ENCODE data around the gene MS4A5. TPM values are rescaled to one million over a fixed set of nuclear protein-coding genes. Genes with fewer than 3 reads are reported as not detected.
"Not testable (repeated sequence)": the region's sequence is repeated elsewhere in the genome, so short reads cannot be mapped to it uniquely, and the experiment has no call there.

MS4A5 gene
- total and polyA plus RNA-seq, 7 experiments from 2014 or later, result not detected

- CTCF ChIA-PET, result no interaction called here
- Histone ChIP-seq H3K27me3 (ENCODE audit: control insufficient read depth in 2 of 2, insufficient read depth in 2 of 2, low read length in 2 of 2) (no peaks in the 10 kb centered on the region), H3K27ac (ENCODE audit: low read depth, low read length) (no peak overlapping the region), H3K36me3 (ENCODE audit: control insufficient read depth in 2 of 3, insufficient read depth in 3 of 3, low read length in 3 of 3) (no peaks in the 10 kb centered on the region), H3K9me3 (ENCODE audit: control insufficient read depth in 2 of 3, low read length in 3 of 3) (no peaks in the 10 kb centered on the region), H3K4me1 (ENCODE audit: control insufficient read depth in 2 of 2, insufficient read depth in 2 of 2, low read length in 2 of 2) (peaks cover 6 to 10% of the 10 kb centered on the region in 2 donors), H3K4me3 (ENCODE audit: low read length) (peak overlapping the region; percentile 46)
- Mint-ChIP-seq H3K9me3 (peaks cover 0 to 9% (median 4%) of the 10 kb centered on the region in 11 donors), H3K4me1 (peaks cover 13 to 29% (median 19%) of the 10 kb centered on the region in 7 donors), H3K4me3 (peak overlapping the region in 5 of 10 donors; percentile 71 to 97 (median 90)), H3K27me3 (no peaks in the 10 kb centered on the region), H3K36me3 (peaks cover 0 to 2% (median 0%) of the 10 kb centered on the region in 5 donors), H3K27ac (peak overlapping the region in 6 of 9 donors; percentile 47 to 96 (median 89))
- DNase-seq (no peak), ATAC-seq (no peak)
- intact Hi-C loops (cut with micrococcal nuclease), result loop anchor here in 1 of 2 donors (5.0 kb wide), 1 partner anchor 55 kb away; no protein-coding TSS in a partner anchor
- POLR2A ChIA-PET, result no interaction called here
Measured at GRCh38 chr11:60447070-60447469, 17.7 kb downstream of the MS4A5 start.

- no peak for DNase-seq
- Histone ChIP-seq H3K27me3 (ENCODE audit: control insufficient read depth in 2 of 2, insufficient read depth in 2 of 2, low read length in 2 of 2) (no peaks in the 10 kb centered on the region), H3K4me3 (ENCODE audit: low read length) (no peak overlapping the region), H3K36me3 (ENCODE audit: control insufficient read depth in 2 of 3, insufficient read depth in 3 of 3, low read length in 3 of 3) (no peaks in the 10 kb centered on the region), H3K9me3 (ENCODE audit: control insufficient read depth in 2 of 3, low read length in 3 of 3) (no peaks in the 10 kb centered on the region), H3K27ac (ENCODE audit: low read depth, low read length) (no peak overlapping the region), H3K4me1 (ENCODE audit: control insufficient read depth in 2 of 2, insufficient read depth in 2 of 2, low read length in 2 of 2) (peaks cover 6 to 10% of the 10 kb centered on the region in 2 donors)
- ChIA-PET CTCF (no interaction called here), POLR2A (no interaction called here)
- Mint-ChIP-seq H3K4me1 (peaks cover 13 to 26% (median 19%) of the 10 kb centered on the region in 7 donors), H3K27me3 (no peaks in the 10 kb centered on the region), H3K36me3 (no peaks in the 10 kb centered on the region), H3K27ac (peak overlapping the region in 1 of 9 donors; percentile 32), H3K9me3 (peaks cover 0 to 11% (median 4%) of the 10 kb centered on the region in 11 donors), H3K4me3 (peak overlapping the region in 1 of 10 donors; percentile 12)
- no peak for ATAC-seq
- intact Hi-C loops (cut with micrococcal nuclease), result loop anchor here in 1 of 2 donors (5.0 kb wide), 1 partner anchor 54 kb away; no protein-coding TSS in a partner anchor
Measured at GRCh38 chr11:60447846-60448245, 18.5 kb downstream of the MS4A5 start.

- POLR2A ChIA-PET; DNase-seq; H3K36me3 Mint-ChIP-seq; H3K27ac ChIP-seq (ENCODE audit: low read depth, low read length); intact Hi-C loops (cut with micrococcal nuclease); ATAC-seq; H3K36me3 ChIP-seq (ENCODE audit: control insufficient read depth in 2 of 3, insufficient read depth in 3 of 3, low read length in 3 of 3); H3K27me3 Mint-ChIP-seq; H3K4me3 ChIP-seq (ENCODE audit: low read length); H3K27me3 ChIP-seq (ENCODE audit: control insufficient read depth in 2 of 2, insufficient read depth in 2 of 2, low read length in 2 of 2); H3K4me3 Mint-ChIP-seq; CTCF ChIA-PET; H3K27ac Mint-ChIP-seq; H3K9me3 ChIP-seq (ENCODE audit: control insufficient read depth in 2 of 3, low read length in 3 of 3): not testable (repeated sequence)
- H3K4me1 Mint-ChIP-seq, result peaks cover 7 to 17% (median 12%) of the 10 kb centered on the region in 7 donors
- H3K4me1 ChIP-seq (ENCODE audit: control insufficient read depth in 2 of 2, insufficient read depth in 2 of 2, low read length in 2 of 2), result peaks cover 5 to 15% of the 10 kb centered on the region in 2 donors
- H3K9me3 Mint-ChIP-seq, result peaks cover 0 to 11% (median 4%) of the 10 kb centered on the region in 11 donors
Measured at GRCh38 chr11:60451185-60451584, 21.8 kb downstream of the MS4A5 start.

- H3K36me3 Mint-ChIP-seq, result no peaks in the 10 kb centered on the region
- Histone ChIP-seq H3K4me3 (ENCODE audit: low read length) (no peak overlapping the region), H3K27ac (ENCODE audit: low read depth, low read length) (no peak overlapping the region), H3K27me3 (ENCODE audit: control insufficient read depth in 2 of 2, insufficient read depth in 2 of 2, low read length in 2 of 2) (no peaks in the 10 kb centered on the region), H3K4me1 (ENCODE audit: control insufficient read depth in 2 of 2, insufficient read depth in 2 of 2, low read length in 2 of 2) (peaks cover 0 to 10% of the 10 kb centered on the region in 2 donors), H3K9me3 (ENCODE audit: control insufficient read depth in 2 of 3, low read length in 3 of 3) (no peaks in the 10 kb centered on the region), H3K36me3 (ENCODE audit: control insufficient read depth in 2 of 3, insufficient read depth in 3 of 3, low read length in 3 of 3) (no peaks in the 10 kb centered on the region)
- ATAC-seq (no peak), DNase-seq (no peak)
- ChIA-PET CTCF (no interaction called here), POLR2A (no interaction called here)
- no peak overlapping the region for H3K4me3 Mint-ChIP-seq
- peaks cover 0 to 11% (median 4%) of the 10 kb centered on the region in 11 donors for H3K9me3 Mint-ChIP-seq
- peaks cover 0 to 5% (median 0%) of the 10 kb centered on the region in 7 donors for H3K4me1 Mint-ChIP-seq
- intact Hi-C loops (cut with micrococcal nuclease), result no loop called here
- peaks cover 3 to 25% (median 6%) of the 10 kb centered on the region in 5 donors for H3K27me3 Mint-ChIP-seq
- no peak overlapping the region for H3K27ac Mint-ChIP-seq
Measured at GRCh38 chr11:60454212-60454611, 24.8 kb downstream of the MS4A5 start.

- Mint-ChIP-seq H3K9me3 (peaks cover 0 to 2% (median 0%) of the 10 kb centered on the region in 11 donors), H3K4me1 (peaks cover 0 to 5% (median 0%) of the 10 kb centered on the region in 7 donors), H3K27ac (no peak within 1 kb of the TSS), H3K36me3 (no peaks in the 10 kb centered on the region), H3K4me3 (no peak within 1 kb of the TSS), H3K27me3 (peaks cover 3 to 28% (median 6%) of the 10 kb centered on the region in 5 donors)
- Histone ChIP-seq H3K4me3 (ENCODE audit: low read length) (no peak within 1 kb of the TSS), H3K36me3 (ENCODE audit: control insufficient read depth in 2 of 3, insufficient read depth in 3 of 3, low read length in 3 of 3) (no peaks in the 10 kb centered on the region), H3K27ac (ENCODE audit: low read depth, low read length) (no peak within 1 kb of the TSS), H3K27me3 (ENCODE audit: control insufficient read depth in 2 of 2, insufficient read depth in 2 of 2, low read length in 2 of 2) (no peaks in the 10 kb centered on the region), H3K9me3 (ENCODE audit: control insufficient read depth in 2 of 3, low read length in 3 of 3) (no peaks in the 10 kb centered on the region), H3K4me1 (ENCODE audit: control insufficient read depth in 2 of 2, insufficient read depth in 2 of 2, low read length in 2 of 2) (peaks cover 0 to 10% of the 10 kb centered on the region in 2 donors)
- ATAC-seq (peak; percentile 78), DNase-seq (no peak)
- ChIA-PET POLR2A (no interaction called here), CTCF (no interaction called here)
- intact Hi-C loops (cut with micrococcal nuclease), result no loop called here
Measured at GRCh38 chr11:60455531-60456042, 26.2 kb downstream of the MS4A5 start, which contains the start of gene MS4A1. TSS of gene MS4A1 (plus strand) at chr11:60455847. CDS start at chr11:60462375, 6,528 bp downstream.

- POLR2A ChIA-PET, result no interaction called here
Measured at GRCh38 chr11:60457576-60457975, 28.2 kb downstream of the MS4A5 start.

GRCh38 chr11:60459345-60459744, 30.0 kb downstream of the MS4A5 start:
- no peak overlapping the region for H3K4me3 Mint-ChIP-seq
- peaks cover 0 to 5% (median 0%) of the 10 kb centered on the region in 7 donors for H3K4me1 Mint-ChIP-seq
- peaks cover 0 to 2% (median 0%) of the 10 kb centered on the region in 11 donors for H3K9me3 Mint-ChIP-seq
- POLR2A ChIA-PET, result no interaction called here
- Histone ChIP-seq H3K36me3 (ENCODE audit: control insufficient read depth in 2 of 3, insufficient read depth in 3 of 3, low read length in 3 of 3) (no peaks in the 10 kb centered on the region), H3K4me3 (ENCODE audit: low read length) (no peak overlapping the region), H3K4me1 (ENCODE audit: control insufficient read depth in 2 of 2, insufficient read depth in 2 of 2, low read length in 2 of 2) (peaks cover 0 to 10% of the 10 kb centered on the region in 2 donors), H3K27ac (ENCODE audit: low read depth, low read length) (no peak overlapping the region), H3K27me3 (ENCODE audit: control insufficient read depth in 2 of 2, insufficient read depth in 2 of 2, low read length in 2 of 2) (no peaks in the 10 kb centered on the region), H3K9me3 (ENCODE audit: control insufficient read depth in 2 of 3, low read length in 3 of 3) (no peaks in the 10 kb centered on the region)
- CTCF ChIA-PET, result no interaction called here
- peaks cover 4 to 22% (median 10%) of the 10 kb centered on the region in 5 donors for H3K27me3 Mint-ChIP-seq
- H3K27ac Mint-ChIP-seq, result no peak overlapping the region
- ATAC-seq (no peak), DNase-seq (no peak)
- H3K36me3 Mint-ChIP-seq, result no peaks in the 10 kb centered on the region
- intact Hi-C loops (cut with micrococcal nuclease), result no loop called here

More at GRCh38 chr11:60457576-60457975, 28.2 kb downstream of the MS4A5 start:
- H3K27ac ChIP-seq (ENCODE audit: low read depth, low read length), result no peak overlapping the region
- intact Hi-C loops (cut with micrococcal nuclease), result no loop called here
- CTCF ChIA-PET, result no interaction called here
- H3K27me3 ChIP-seq (ENCODE audit: control insufficient read depth in 2 of 2, insufficient read depth in 2 of 2, low read length in 2 of 2), result no peaks in the 10 kb centered on the region
- DNase-seq (no peak), ATAC-seq (no peak)
- no peak overlapping the region for H3K4me3 ChIP-seq (ENCODE audit: low read length)
- no peaks in the 10 kb centered on the region for H3K36me3 Mint-ChIP-seq
- no peaks in the 10 kb centered on the region for H3K36me3 ChIP-seq (ENCODE audit: control insufficient read depth in 2 of 3, insufficient read depth in 3 of 3, low read length in 3 of 3)
- no peaks in the 10 kb centered on the region for H3K9me3 ChIP-seq (ENCODE audit: control insufficient read depth in 2 of 3, low read length in 3 of 3)
- H3K27ac Mint-ChIP-seq, result no peak overlapping the region
- H3K9me3 Mint-ChIP-seq, result peaks cover 0 to 2% (median 0%) of the 10 kb centered on the region in 11 donors
- H3K27me3 Mint-ChIP-seq, result peaks cover 3 to 28% (median 6%) of the 10 kb centered on the region in 5 donors
- peaks cover 0 to 10% of the 10 kb centered on the region in 2 donors for H3K4me1 ChIP-seq (ENCODE audit: control insufficient read depth in 2 of 2, insufficient read depth in 2 of 2, low read length in 2 of 2)
- H3K4me1 Mint-ChIP-seq, result peaks cover 0 to 5% (median 0%) of the 10 kb centered on the region in 7 donors
- peak overlapping the region in 1 of 10 donors; percentile 9 for H3K4me3 Mint-ChIP-seq

All from naive thymus-derived CD4-positive, alpha-beta T cell (primary cell).